Measurements from ENCODE around the gene MBTPS2.
"Not testable (repeated sequence)": the region's sequence is repeated elsewhere in the genome, so short reads cannot be mapped to it uniquely, and the experiment has no call there.

The MBTPS2 gene

DNA sequence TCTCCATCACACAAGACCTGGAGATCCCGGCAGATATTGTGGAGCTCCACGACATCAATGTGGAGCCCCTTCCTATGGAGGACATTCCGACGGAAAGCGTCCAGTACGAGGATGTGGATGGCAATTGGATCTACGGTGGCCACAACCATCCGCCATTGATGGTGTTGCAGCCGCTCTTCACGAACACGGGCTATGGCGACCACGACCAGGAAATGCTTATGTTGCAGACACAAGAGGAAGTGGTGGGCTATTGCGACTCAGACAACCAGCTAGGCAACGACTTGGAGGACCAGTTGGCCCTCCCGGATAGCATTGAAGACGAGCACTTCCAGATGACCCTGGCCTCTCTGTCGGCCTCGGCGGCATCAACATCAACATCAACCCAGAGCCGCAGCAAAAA is 17.1 kb downstream of the MBTPS2 start:
- no peak for DNase-seq (ENCODE audit: low read depth)

DNA sequence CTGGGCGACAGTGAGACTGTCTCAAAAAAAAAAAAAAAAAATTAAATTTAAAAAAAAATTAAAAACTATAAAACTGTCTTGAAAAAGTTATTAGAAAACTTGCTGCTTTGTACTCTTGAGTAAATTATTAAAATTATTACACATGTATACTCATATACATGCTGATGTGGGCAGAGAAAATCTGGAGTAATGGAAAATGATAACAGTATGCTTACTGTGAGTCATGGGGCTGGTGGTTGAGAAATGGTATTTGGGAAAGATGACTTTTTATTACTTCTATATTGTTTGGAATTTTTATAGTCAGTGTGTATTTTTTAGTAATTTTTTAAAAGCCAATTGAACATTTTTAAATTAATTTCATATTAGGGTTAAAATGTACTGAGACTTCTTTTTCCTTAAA is 23.8 kb downstream of the MBTPS2 start:
- DNase-seq (ENCODE audit: low read depth): no peak

- no peak for DNase-seq (ENCODE audit: low read depth)
Measured at GRCh38 chrX:21865436-21865835, 26.0 kb downstream of the MBTPS2 start.

DNA sequence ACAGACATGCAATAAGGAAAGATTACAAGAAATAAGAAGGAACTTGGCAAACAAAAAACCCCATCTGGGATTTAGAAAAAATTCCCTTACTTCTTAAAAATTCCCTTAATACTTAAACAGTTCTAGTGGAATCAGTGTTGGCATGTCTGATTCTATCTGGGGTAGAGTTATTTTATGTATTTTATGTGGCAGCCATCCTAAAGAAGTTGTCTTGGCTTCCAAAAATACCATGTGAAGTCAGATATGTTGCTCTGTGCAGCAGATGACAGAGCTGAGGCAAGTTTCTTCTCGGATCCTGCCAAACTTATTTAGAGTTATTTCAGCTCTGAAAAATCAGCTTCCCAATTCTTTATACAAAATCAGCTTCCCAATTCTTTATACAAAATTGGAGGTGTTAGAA is 31.1 kb downstream of the MBTPS2 start:
- DNase-seq (ENCODE audit: low read depth): no peak

- no peak for DNase-seq (ENCODE audit: low read depth)
Measured at GRCh38 chrX:21873063-21873775, 33.8 kb downstream of the MBTPS2 start.

DNA sequence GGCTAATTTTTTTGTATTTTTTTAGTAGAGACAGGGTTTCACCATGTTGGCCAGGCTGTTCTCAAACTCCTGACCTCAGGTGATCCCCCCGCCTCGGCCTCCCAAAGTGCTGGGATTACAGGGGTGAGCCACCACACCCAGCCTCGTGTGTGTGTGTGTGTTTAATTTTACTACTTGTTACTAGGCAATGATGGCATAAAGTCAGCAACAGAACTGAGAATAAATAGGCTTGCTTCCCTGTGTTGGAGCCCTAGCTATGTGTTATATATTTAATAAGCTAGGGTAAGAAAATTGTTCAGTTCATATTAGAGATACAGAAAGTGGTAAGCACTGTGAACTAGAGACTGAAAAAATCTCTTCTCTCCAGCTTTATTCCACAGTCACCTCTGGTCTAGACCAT is 34.8 kb downstream of the MBTPS2 start:
- DNase-seq (ENCODE audit: low read depth): not testable (repeated sequence)

GRCh38 chrX:21875013-21875412 is 35.6 kb downstream of the MBTPS2 start:
- DNase-seq (ENCODE audit: low read depth): no peak

- no peak for DNase-seq (ENCODE audit: low read depth)
Measured at GRCh38 chrX:21881881-21882574, 42.6 kb downstream of the MBTPS2 start.

DNA sequence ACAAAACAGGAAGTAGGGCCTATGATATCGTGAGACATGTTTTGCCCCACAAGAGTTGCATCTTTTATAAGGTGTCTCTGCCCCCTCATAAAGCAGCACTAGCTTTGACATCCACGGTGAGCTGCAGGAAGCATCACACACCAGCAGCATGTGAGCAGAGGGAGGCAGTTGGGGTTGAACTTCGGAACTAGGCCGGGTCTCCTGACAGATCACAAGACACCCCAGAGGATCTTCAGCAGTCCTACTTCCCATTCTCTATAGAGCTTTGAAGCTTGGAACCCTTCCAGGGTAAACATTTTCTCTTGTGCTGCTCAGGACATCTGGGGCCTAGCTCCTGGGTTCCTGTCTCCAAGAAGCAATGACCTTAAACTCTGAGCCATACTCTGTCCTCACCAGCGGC is 43.8 kb downstream of the MBTPS2 start:
- no peak for DNase-seq (ENCODE audit: low read depth)

- peak; percentile 12 for DNase-seq (ENCODE audit: low read depth)
Measured at GRCh38 chrX:21885568-21885967, 46.2 kb downstream of the MBTPS2 start.

DNA sequence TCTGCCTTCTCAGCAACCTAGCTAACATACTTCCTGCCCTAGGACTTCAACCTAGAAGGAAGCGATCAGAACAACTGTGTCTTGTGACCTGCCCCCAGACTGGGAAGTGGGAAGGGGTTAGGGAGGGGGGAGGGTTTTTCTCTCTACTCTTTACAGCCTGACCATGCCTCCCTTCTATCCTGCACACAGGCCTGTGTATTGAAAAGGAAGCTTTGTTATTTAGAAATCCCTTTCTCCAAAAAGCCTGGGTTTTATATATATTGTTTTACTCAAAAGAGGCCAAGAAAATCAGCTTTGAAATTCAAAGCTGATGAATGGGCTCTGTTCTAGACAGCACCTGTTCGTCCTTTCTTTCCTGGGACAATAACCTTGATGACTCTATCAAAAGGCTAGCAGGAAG is 65.9 kb downstream of the MBTPS2 start:
- DNase-seq (ENCODE audit: low read depth): no peak

DNA sequence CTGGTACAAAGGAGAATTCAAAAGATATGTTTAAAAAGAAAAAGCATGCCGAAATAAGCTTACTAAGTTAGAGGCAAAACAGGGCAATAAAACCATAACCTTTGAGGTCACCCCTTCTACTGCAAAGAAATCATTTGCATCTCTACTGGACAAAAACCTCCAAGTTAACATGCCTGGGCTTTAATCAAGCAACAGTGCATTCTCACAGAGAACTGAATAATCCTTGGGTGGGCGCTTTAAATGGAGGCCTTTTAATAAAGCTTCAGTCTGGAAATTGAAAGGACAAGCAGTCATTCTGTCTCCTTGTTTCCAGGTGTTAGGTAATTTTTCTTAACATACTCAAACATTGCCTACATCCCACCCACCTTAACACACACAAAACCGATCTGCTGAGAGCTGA is 66.5 kb downstream of the MBTPS2 start:
- no peak for DNase-seq (ENCODE audit: low read depth)

DNA sequence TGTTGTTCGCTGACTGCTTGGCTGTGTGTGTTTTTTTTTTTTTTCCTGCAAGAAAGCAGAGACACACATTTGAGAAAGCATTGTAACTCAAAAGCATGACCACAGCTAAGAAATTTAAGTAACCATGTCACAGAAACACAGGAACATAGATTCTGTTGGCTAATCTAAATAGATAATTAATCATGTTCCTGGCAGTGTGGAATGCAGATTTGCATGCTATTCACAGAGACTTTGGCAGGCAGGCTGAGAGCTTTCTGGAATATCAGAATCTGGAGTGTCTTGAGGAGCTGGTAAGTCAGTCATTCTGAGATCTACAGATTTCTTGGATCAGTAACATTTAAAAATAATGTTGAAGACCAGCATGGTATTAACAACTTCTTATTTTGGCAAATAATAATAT is 67.8 kb downstream of the MBTPS2 start:
- DNase-seq (ENCODE audit: low read depth): no peak

GRCh38 chrX:21911481-21911880 is 72.1 kb downstream of the MBTPS2 start:
- DNase-seq (ENCODE audit: low read depth): no peak

DNA sequence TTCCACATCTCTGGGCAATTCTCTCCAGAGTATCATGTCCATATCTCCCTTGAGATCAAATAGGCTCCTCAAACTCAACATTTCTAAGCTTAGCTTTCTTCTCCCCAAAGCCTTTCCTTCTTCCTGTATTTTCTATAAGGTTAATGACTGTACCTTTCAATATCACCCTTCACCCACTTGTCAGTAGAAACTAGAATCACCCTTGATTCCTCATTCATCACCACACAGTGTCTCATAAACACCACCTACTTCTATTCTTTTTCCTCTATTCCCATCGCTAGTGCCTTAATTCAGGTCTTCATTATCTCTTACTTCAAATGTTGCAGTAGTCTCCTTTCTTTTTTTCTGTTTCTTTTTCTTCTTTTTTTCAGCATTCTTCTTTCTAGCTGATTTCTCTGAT is 72.8 kb downstream of the MBTPS2 start:
- no peak for DNase-seq (ENCODE audit: low read depth)

GRCh38 chrX:21912989-21913388 is 73.6 kb downstream of the MBTPS2 start:
- DNase-seq (ENCODE audit: low read depth): no peak

DNA sequence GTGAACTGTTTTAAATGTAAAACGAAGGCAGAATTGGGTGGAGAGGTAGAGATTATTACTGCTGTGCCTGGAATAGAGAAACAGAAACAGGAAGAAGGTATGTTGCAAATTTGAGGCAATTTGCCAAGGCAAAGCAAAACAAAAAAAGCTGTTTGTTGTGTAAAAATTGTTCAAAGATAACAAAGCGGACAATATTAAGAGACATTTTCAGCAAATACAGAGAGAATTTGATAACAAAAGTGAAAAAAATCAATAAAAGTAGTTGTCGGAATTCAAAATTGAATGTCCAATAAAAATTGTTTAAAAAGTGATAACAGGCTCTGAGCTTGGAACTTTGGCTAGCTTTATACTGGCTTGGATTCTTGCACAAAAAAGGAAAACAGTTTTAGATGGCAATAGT is 86.7 kb downstream of the MBTPS2 start:
- DNase-seq (ENCODE audit: low read depth): no peak

GRCh38 chrX:21926527-21927278 is 87.3 kb downstream of the MBTPS2 start:
- DNase-seq (ENCODE audit: low read depth): peak; percentile 78

DNA sequence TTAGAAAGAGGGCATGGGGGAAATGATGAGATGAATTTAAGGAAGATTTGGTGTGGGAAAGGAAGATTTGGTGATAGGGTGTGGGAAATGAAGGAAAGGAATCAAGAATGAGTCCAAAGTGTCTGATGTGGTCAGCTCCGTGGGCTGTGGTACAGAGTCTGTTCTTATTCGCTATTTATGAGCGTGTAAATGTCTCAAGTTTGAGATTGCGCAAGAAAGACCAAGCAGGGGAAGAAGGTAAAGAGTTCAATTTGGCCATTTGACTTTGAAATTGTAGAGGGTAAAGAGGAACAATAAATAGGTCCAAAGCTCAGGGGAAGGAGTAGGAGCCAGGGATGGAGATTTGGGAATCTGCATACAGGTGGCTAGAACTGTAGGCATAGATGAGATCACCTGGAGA is 89.8 kb downstream of the MBTPS2 start:
- DNase-seq (ENCODE audit: low read depth): no peak

DNA sequence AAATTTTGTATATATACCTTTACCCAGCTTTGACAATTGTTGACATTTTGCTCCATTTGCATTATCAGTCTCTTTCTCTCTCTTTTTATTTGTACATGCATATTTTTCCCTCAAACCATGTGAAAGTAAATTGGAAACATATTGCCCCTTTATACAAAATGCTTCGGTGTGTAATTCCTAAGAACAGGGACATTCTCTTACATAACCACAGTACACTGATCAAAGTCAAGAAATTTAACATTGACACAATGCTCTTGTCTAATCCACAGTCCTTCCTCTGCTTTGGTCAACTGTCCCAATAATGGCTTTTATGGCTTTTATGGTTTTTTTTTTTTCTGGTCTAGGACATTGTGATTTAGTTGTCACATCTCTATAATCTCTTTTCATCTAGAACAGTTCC is 91.6 kb downstream of the MBTPS2 start:
- DNase-seq (ENCODE audit: low read depth): no peak

DNA sequence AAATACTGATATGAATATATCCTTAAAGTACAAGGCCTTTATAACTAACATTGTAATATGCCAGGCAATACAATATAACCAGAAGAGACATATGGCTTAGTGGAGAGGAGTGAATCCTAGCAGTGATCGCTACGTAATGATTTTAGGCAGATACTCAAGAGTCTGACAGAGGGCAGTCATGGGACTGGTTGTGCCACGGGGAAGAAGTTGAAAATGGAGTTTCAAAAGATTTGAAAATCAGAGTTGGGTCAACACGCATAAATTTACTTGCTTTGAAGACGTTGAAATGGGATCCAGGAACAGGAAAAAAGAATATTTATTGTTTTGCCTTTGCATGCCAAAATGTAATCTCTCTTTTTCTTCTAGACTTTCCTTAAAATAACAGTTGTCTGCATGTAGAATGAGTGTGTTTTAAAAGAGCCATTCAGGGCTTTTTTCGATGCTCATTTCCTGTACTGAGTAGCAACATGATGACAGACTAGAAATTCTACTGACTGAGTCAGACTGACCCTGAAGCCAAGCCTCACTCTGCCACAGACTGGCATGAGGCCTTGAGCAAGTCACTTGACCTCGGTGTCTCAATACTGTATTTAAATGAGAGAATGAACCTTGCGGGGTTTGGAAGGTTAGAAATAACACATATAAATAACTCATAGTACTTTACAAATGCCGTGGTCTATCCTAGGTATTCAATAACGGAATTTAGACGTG is 93.0 kb downstream of the MBTPS2 start:
- peak; percentile 82 for DNase-seq (ENCODE audit: low read depth)

DNA sequence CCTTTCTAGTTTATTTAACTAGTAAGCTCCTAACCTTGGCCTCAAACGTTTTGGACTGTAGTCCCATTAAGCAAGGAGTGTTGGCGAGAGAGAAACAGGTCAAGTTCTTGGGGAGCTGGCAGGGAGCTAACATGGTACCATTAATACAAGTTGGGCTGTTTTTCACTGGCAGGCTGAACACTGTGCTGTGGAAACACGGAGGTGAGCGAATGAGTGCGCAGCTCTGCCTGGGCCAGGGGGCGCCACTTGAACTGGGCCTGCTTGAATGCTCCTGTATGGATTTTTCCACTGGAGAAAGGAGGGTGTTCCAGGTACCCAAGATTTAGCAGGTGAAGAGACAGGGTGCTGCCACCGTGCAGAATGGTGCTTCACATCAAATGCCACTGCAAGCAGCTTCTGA is 93.7 kb downstream of the MBTPS2 start:
- DNase-seq (ENCODE audit: low read depth): no peak

GRCh38 chrX:21934414-21934813 is 95.0 kb downstream of the MBTPS2 start:
- DNase-seq (ENCODE audit: low read depth): no peak
